Epithelial cell of esophagus (primary cell): Measurements from ENCODE around the gene PNMA8A.
A peak's percentile ranks its signal among the peaks of the same experiment; 100 is the strongest.

Experiments used
- DNase-seq: peaks from one replicate; pipeline ENCODE4 v3.0.0; 2010; ENCODE audit warnings: low read depth
- H3K4me3 ChIP-seq: 2 replicates; pipeline ENCODE4 v1.5.1; 2011; ENCODE audit warnings: mild to moderate bottlenecking, low read length, control low read depth
- TF ChIP-seq, protein P1 (sequence below): IDR thresholded peaks from 2 replicates; pipeline ENCODE4 v1.5.1; 2011; ENCODE audit warnings: low read depth, mild to moderate bottlenecking, low read length, control low read depth, inconsistent platforms; ENCODE audit not compliant: insufficient read depth; ENCODE audit errors: missing control alignments

The PNMA8A gene

GRCh38 chr19:46471116-46471733, at the start of gene PNMA8A:
PNMA8A (minus strand) TSS chr19:46471563; CDS start chr19:46471035, 528 bp downstream.
- TF ChIP-seq, protein P1, sequence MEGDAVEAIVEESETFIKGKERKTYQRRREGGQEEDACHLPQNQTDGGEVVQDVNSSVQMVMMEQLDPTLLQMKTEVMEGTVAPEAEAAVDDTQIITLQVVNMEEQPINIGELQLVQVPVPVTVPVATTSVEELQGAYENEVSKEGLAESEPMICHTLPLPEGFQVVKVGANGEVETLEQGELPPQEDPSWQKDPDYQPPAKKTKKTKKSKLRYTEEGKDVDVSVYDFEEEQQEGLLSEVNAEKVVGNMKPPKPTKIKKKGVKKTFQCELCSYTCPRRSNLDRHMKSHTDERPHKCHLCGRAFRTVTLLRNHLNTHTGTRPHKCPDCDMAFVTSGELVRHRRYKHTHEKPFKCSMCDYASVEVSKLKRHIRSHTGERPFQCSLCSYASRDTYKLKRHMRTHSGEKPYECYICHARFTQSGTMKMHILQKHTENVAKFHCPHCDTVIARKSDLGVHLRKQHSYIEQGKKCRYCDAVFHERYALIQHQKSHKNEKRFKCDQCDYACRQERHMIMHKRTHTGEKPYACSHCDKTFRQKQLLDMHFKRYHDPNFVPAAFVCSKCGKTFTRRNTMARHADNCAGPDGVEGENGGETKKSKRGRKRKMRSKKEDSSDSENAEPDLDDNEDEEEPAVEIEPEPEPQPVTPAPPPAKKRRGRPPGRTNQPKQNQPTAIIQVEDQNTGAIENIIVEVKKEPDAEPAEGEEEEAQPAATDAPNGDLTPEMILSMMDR = no peak
- peak within 1 kb of the TSS; percentile 19 for H3K4me3 ChIP-seq
- no peak for DNase-seq

GRCh38 chr19:46520616-46521015, 49.3 kb upstream of the PNMA8A start:
- TF ChIP-seq, protein P1 = no peak
- no peak overlapping the region for H3K4me3 ChIP-seq

GRCh38 chr19:46517471-46517870, 46.1 kb upstream of the PNMA8A start:
- TF ChIP-seq, protein P1 = no peak
- no peak for DNase-seq
- no peak overlapping the region for H3K4me3 ChIP-seq

More at GRCh38 chr19:46520616-46521015, 49.3 kb upstream of the PNMA8A start:
- DNase-seq = no peak

DNA sequence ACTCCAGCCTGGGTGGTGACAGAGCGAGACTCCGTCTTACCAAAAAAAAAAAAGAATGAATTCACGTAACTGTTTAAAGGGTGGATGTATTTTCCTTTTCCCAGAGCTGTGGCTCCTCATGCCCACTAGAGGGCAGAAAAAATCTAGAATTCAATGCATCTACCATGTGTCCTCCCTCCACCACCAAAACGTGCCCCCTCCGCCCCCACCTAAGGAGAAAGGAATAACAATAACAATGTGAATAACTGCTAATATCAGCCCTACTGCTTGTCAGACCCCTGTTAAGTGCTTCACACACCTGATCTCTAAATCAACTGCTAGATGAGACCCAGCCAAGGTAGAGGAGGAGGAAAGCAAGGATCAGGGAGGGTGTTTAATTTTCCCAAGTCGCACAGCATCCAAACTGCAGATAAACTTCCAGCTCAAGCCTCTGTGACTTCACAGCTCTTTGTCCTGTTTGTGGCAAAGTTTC, 44.6 kb upstream of the PNMA8A start:
- TF ChIP-seq, protein P1 = peak; percentile 73
- no peak overlapping the region for H3K4me3 ChIP-seq
- DNase-seq = peak; percentile 54

- TF ChIP-seq, protein P1 = no peak
- no peak for DNase-seq
Measured at GRCh38 chr19:46515290-46515609, 43.9 kb upstream of the PNMA8A start.

GRCh38 chr19:46514589-46515289, 43.4 kb upstream of the PNMA8A start:
- no peak for DNase-seq
- TF ChIP-seq, protein P1 = no peak
- H3K4me3 ChIP-seq = no peak overlapping the region

More at GRCh38 chr19:46515290-46515609, 43.9 kb upstream of the PNMA8A start:
- no peak overlapping the region for H3K4me3 ChIP-seq
